ENCODE measurements around the gene GFPT2.
A peak's percentile ranks its signal among the peaks of the same experiment; 100 is the strongest.

The GFPT2 gene

GRCh38 chr5:180378438-180379344, 25.6 kb upstream of the GFPT2 start:
- DNase-seq (ENCODE audit: low spot score) = no peak

- DNase-seq (ENCODE audit: low spot score) = no peak
These were observed 24.5 kb upstream of the GFPT2 start for GRCh38 chr5:180377556-180378197.

GRCh38 chr5:180376511-180376910, 23.4 kb upstream of the GFPT2 start:
- no peak for DNase-seq (ENCODE audit: low spot score)

- DNase-seq (ENCODE audit: low spot score) = peak; percentile 43
These were observed 22.8 kb upstream of the GFPT2 start for GRCh38 chr5:180375955-180376354.

- DNase-seq (ENCODE audit: low spot score) = no peak
These were observed 22.2 kb upstream of the GFPT2 start for GRCh38 chr5:180375291-180375690.

DNA sequence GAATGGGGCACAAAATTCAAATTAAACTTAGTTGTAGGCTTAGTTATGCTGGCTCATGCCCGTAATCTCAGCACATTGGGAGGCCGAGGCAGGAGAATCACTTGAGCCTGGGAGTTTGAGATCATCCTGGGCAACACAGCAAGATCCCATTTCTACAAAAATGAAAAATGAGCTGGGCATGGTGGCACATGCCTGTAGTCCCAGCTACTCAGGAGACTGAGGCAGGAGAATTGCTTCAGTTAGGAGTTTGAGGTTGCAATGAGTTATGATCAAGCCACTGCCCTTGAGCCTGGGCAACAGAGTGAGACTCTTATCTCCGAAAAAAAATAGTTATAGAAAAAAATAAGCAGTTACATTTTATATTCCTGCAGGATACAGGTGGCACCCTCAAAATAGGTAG, 20.7 kb upstream of the GFPT2 start:
- DNase-seq (ENCODE audit: low spot score) = no peak

DNA sequence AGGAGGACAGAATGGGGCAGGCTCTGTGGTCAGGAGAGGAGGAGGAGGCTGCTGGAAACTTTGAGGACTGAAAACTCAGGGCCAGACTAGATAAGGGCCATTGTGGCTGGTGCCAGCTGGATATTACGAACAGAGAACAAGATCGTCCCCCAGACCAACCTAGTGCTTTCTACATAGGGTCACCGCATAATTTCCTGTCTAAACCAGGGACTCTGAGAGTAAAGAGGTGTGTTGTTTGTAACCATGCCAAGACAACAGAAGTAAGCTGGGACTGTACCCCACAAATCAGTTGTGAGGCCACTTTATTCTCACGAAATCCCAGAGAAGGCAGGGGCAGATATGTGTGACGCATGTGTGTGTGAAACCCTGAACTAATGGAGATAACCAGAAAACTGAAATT, 20.3 kb upstream of the GFPT2 start:
- DNase-seq (ENCODE audit: low spot score) = no peak

GRCh38 chr5:180371949-180372348, 18.8 kb upstream of the GFPT2 start:
- no peak for DNase-seq (ENCODE audit: low spot score)

DNA sequence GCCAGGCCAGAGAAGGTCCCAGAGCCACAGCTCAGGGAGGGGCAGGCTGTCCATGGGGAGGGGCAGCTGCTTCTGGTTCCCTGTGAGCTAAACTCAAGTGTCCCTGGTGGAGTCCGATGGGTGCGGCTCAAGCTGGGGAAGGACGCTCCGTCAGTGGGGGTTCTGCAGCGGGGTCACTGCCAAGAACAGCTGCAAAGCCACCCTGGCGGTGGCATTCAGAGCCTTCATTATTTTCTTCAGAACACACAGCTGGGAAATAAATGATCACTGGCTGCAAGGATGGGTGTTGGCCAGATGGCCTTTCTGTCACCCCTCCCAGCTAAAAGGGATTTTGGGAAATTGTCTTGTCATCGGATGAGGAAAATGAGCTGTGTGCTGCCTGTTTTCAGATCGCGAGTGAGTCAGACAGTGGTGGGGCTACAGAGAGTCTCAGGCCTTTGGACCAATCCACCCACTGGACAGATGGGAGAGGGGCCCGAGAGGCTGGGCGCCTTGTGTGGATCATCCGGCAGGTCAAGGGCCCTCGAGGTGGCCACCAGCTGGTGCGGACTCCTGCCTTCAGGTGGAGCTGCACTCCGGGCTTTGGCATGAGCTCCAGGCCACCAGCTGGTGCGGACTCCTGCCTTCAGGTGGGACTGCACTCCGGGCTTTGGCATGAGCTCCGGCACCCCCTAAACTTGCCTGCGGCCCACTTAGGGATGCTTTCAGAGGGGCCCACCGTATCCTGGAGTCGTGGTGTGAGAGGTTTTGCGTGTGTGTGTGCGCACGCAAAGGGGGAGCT, 17.9 kb upstream of the GFPT2 start:
- DNase-seq (ENCODE audit: low spot score) = no peak

GRCh38 chr5:180367991-180368390, 14.9 kb upstream of the GFPT2 start:
- DNase-seq (ENCODE audit: low spot score) = no peak

DNA sequence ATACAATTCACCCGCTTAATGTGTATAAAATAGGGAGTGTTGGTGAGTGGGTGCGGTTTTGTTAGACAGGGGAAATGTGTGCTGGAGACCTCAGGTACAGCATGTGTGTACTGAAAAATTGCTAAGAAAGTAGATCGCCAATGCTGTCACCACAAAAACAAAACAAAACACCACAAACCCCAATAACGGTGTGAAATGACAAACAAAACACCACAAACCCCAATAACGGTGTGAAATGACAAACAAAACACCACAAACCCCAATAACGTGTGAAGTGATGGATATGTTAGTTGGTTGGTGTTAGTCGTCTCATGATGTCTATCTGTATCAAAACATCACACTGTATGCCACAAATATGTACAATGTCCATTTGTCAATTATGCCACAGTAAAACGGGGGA, 14.2 kb upstream of the GFPT2 start:
- DNase-seq (ENCODE audit: low spot score) = no peak

DNA sequence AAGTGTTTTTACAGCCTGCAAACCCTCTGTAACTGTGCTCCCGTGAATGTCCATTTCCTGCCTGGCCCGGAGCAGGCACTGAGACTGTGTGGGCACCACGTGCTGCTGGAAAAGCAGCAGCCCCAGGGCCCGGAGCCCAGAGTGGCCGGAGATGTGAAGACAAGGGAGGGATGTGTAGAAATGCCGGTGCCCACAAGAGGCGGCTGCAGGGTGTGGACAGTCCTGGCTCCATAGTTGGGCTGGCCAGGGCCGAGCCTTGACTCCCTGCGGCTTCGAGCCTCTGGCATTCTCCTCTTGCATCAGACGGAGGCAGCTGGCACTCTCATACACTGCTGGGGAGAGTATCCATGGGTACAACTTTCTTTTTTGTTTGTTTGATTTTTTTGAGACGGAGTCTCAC, 13.2 kb upstream of the GFPT2 start:
- DNase-seq (ENCODE audit: low spot score) = peak; percentile 36

DNA sequence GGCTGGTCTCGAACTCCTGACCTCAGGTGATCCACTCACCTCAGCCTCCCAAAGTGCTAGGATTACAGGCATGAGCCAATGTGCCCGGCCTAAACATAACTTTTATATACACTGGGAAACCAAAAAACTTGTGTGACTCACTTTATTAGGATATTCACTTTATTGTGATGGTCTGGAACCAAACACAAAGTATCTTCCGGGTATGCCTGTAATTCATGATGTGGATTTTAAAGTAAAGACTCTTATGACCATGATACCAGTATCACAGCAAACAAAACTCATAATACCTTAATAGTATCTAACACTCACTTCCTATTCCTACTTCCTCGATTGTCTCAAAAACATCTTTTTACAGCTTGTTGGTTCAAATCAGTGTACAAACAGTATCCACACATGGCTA, 12.7 kb upstream of the GFPT2 start:
- DNase-seq (ENCODE audit: low spot score) = no peak

- DNase-seq (ENCODE audit: low spot score) = no peak
These were observed 11.2 kb upstream of the GFPT2 start for GRCh38 chr5:180364306-180364856.

GRCh38 chr5:180360078-180360957, 7.2 kb upstream of the GFPT2 start:
- no peak for DNase-seq (ENCODE audit: low spot score)

DNA sequence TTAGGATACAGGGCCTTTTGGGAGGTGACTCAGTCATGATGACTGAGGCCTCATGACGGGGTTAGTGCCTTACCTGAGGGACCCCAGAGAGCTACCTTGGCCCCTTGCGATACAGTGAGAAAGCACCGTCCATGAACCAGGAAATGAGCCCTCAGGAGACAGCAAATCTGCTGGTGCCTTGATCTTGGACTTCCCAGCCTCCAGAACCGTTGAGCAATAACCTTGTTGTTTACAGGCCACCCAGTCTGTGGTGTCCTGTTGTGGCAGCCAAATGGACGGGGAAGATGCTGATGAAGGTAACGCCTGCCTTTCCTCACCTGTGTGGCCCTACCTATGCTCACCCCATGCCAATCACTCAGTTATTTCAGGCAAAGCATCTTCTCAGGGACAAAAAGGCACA, 5.6 kb upstream of the GFPT2 start:
- no peak for DNase-seq (ENCODE audit: low spot score)

GRCh38 chr5:180358179-180358578, 5.0 kb upstream of the GFPT2 start:
- DNase-seq (ENCODE audit: low spot score) = no peak

DNA sequence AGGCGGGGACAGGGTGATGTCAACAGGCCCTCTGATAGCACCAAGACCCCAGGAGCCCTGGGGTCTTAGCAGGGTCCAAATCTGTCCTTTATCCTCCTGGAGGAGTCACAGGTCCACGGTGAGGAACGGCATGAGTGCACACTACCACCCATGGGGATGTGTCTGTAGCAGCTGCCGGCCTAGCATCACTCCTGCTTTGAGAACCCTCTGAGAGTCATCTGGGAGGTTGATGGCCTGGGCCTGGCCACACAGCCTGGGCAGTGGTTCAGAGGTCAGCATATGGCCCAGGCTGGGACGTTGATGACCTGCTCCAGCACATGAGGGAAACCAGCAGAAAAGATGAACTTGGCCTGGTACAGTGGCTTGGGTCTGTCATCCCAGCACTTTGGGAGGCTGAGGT, 1.8 kb upstream of the GFPT2 start:
- DNase-seq (ENCODE audit: low spot score) = no peak

- DNase-seq (ENCODE audit: low spot score) = no peak
These were observed 880 bp upstream of the GFPT2 start for GRCh38 chr5:180353980-180354452.

DNA sequence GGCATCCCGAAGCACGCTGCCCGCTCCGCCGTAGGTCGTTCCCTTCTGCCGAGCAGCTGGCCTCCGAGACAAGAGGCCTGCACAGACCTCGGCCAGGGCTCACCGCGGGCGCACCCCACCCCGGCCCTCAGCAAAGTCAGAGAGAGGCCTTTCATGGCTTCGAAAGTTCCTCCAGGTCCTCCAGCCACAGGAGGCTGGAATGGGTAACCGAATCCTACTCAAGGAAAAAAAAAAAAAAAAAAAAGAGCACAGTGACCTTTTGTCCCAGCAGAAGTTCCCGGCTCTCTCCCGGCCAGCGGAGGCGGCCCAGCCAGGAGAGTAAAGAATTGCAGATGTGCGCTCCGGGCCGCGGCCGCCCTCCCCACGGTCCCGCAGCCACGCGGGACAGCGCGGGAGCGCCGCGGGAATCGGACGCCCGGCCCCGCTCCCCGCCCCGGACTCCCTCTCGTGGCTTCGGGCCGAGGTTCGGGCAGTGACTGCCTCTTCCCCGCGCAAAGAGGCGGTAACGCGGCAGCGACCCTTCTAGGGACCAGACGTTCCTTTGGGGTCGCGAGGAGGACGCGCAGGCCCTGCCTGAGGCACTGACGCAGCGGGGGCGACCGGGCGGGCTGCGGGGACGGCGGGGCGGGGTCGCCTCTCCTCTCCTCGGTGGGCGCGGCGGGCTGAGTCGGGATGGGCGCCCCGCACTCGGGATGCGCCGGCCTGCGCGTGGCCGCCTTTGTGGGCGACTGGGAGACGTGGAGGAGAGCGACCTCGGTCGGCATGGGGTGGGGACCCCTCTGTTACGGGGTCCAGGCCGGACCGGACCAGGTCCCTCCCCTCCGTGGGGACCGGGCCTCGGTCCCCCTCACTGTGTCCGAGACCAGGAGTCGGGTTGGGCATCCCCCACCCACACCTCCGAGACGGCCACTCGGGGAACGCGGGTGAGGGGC, 754 bp downstream of the GFPT2 start:
- no peak for DNase-seq (ENCODE audit: low spot score)

All from cerebellar cortex (tissue), 1 donor.